SHP77 (cell line): ENCODE measurements around the gene ESPN.
"Not testable (repeated sequence)": the region's sequence is repeated elsewhere in the genome, so short reads cannot be mapped to it uniquely, and the experiment has no call there.

Source experiments
- DNase-seq, 2 experiments: peaks; one replicate each; lab custom pipeline; 2025; lab: John Stamatoyannopoulos, UW

ESPN gene

DNA sequence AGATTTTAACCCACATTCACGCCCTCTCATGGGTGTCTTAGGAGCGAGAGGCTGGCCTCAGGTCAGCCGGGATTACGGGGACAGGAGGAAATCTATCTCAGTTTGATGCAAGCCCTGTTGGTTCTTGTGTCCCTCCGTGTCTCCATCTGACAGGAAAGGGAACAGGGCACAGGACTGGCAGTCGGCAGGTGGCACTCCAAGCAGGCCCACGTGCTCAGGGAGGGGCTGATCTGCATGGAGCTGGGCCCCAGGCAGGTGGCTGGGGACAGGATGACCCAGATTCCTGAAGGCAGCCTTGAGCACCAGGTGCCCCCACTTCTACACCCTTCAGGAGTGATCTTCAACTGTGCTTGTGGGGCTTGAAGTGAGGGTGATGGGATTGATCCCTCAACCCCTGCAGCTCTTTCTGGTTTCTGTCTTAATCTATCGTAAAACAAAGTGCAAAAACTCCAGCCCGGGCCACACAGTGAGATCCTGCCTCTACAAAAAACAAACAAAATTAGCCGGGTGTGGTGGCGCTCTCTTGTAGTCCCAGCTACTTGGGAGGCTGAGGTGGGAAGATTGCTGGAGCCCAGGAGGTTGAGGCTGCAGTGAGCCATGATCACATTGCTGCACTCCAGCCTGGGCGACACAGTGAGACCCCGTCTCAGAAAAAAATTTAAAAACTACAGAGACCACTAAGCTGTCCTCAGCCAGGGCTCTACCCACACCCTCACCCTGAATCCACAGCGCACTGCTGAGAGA is 58.6 kb downstream of the ESPN start:
- DNase-seq: peak; percentile 51 to 68

DNA sequence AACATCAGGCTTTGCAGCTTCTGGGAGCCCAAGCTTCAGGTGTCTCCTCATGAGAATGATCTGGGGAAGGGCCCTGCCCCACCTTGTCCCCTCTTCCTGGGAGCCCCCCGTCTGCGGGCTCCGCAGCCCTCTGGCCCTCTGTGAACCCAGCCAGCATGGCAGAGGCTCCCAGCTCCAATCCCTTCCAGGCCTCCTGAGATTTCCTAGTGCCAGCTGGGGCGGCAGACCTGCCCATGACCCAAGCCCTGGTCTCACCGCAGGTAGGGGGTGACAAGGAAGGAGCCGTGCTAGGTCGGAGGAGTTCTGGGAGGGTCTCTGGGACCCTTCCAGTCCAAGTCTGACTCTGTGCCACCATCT is 59.2 kb downstream of the ESPN start:
- DNase-seq: no peak

DNA sequence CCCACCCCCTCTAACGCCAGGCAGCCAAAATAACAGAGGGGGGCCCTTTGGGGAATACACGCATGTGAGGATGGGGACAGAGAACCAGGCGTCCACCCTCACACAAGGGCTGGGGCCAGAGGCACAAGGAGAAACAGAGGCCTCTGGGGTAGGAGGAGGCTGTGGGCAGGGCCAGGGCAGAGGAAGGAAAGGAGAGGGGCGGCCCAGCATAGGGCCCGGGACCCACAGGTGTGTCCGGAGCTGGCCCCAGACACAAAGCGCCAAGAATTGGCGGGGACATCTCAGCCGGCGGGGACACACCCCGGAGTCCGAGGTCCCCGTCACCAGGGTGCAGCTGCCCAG is 60.2 kb downstream of the ESPN start:
- no peak for DNase-seq

DNA sequence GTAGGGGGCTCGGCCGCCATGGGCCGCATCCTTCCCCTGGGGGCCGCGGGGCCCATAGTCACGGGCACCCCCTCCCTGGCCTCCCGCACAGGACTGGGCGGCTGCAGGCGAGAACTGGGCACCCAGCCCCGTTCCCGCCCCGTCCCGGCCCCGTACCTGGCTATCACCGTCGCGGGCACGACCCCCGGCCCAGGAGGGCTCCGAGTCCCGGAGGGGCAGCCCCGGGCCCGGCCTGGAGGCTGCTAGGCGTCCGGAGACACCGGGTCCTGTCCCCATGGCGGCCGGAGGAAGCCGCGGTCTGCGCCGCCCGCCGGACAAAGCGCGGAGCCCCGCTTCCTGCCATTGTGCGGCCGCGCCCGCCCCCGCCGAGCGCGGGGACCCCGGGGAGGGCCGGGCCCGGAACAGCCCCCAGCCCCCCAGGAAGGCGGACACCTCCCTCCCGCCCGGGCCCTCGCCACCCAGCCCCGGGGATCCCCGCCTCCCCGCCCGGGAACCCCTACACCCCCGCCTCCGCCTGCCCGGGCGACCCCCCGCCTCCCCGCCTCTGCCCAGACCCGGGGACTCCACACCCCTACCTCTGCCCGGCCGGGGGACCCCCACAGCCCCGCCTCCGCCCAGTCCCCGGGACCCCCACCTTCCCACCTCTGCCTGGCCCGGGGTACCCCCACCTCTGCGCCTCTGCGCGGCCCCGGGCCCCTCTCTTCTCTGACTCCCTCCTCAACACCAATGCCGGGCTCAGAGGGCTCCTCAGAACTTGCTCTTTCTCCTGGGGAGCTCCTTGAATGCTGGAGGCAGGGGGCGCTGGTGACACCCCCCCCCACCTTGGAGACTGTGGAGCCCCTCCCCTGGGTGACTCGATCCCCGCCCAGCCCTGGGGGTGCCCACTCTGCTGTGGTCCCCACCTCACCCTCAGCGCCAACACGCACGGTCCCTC is 60.9 kb downstream of the ESPN start:
- DNase-seq: no peak

DNA sequence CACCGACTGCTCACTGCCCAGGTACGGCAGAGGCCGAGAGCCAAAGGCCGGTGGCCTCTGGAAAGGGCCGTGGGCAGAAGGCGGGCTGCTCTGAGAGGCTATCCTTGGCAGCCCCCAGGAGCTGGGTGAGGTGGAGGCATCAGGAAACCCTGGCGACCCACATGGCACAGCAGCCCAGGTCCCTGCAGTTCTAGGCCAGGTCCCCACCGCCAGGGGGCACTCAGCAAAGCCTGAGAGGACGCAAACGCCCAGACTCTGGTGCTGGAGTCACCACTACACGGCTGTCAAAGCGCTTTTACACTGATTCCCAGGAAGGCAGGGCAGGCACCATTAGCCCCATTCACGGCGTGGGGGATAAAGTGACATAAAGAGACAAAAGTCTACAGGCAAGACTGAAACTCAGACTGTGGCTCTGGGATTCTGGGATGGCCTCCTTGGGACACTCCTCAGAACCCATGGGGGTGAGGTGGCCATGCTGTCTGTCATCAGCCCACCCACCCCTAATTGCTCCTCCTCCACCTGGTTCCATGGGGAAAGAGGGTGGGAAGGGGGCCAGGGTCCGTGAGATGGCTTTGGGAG is 61.9 kb downstream of the ESPN start:
- peak; percentile 73 to 90 for DNase-seq

DNA sequence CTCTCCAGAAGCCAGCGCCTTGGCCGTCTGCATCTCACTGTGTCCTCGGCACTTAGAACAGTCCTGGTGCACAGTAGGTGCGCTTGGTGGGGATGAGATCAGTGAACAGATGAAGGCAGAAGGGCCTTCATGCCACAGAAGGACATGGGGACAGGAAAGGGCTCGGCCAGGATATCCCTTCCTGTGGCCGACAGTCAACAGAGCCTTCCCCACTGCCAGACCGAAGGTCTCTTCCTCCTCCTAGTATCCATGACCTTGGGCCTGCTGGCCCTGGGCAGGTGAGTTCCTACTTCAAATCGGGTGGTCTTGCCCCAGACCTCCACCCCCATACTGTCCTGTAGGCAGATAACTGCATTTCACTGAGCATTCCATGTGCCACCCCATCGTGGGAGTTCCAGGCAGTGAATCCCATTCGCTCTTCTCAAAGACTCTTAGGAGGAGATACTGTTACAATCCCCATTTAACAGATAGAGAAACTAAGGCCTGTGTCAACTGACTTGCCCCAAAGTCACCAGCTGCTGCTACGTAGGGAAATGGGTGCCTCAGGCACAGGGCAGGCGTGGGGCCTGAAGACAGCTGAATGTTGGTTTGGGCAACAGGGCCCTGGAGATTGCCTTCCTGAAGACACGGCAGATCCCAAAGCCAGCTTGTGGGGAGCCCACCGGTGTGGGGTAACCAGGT is 63.4 kb downstream of the ESPN start:
- DNase-seq: no peak

DNA sequence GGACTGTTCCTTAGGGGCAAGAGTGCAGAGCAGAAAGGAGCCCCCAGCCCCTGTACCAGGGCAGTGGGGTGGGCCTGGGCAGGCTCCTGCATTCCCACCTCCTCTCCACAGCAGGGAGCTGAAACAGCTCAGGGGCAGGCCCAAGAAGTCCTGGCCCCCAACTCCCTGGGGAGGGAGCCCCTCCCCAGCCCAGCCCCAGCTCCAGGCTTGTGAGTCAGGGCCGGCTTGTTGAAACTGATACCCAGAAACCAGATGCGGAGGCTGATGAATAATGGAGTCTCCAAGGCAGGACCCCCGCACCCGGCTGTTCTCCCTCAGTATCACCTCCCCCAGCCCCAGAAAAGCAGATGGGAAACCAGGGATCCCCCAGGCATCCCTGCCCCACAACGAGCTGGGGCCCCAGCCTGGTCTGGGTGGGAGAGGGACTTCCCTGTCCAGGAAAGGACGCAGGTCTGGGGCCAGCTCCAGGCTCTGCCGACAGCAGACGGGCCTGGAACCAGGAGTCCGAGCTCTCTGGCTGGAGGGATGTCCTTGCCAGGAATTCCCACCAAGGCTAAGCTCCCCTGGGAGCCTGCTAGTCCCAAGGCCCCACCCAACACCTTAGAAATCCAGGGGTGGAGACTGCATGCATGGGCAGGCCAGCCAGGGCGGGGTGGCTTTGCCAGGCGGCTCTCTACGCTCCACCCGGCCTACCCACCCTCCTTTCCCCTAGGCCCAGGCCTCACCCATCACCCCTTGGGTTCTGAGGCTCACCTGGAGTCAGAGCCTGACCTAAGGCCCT is 64.2 kb downstream of the ESPN start:
- no peak for DNase-seq

DNA sequence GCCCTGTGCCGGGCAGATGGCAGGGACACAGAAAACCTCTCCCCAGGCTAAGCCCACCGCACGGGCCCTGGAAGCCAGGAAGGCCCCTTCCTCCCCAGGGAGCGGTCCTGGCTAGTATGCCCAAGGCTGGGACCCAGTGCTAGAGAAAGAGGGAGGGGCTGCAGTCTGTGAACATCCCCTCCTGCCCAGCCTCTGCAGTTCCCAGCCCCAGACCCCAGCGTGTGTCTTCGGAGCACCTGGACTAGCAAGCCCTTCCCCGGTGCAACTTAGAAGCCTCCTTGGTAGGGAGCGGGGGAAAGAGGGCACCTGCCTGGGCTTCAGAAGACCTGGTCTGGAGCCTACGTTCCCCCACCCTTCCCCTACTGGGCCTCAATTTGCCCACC is 64.8 kb downstream of the ESPN start:
- no peak for DNase-seq

DNA sequence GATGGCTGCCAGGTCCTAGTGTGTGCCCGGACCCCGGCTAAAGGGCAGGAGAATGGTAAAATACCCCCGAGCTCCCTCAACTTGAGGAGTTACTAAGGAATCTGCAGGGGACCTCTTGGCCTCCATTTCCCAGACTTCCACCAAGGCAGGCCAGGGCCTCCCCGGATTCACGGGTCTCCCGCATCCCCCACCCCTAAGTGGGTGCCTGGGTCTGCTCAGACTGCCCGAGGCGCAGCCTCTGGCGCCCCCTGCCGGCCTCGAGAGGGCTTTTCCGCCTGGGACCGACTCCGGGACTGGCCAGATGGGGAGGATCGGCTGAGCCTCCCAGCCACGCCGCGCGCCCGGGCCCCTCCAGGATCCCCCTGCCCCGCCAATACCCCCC is 65.2 kb downstream of the ESPN start:
- DNase-seq: peak; percentile 42 to 73

DNA sequence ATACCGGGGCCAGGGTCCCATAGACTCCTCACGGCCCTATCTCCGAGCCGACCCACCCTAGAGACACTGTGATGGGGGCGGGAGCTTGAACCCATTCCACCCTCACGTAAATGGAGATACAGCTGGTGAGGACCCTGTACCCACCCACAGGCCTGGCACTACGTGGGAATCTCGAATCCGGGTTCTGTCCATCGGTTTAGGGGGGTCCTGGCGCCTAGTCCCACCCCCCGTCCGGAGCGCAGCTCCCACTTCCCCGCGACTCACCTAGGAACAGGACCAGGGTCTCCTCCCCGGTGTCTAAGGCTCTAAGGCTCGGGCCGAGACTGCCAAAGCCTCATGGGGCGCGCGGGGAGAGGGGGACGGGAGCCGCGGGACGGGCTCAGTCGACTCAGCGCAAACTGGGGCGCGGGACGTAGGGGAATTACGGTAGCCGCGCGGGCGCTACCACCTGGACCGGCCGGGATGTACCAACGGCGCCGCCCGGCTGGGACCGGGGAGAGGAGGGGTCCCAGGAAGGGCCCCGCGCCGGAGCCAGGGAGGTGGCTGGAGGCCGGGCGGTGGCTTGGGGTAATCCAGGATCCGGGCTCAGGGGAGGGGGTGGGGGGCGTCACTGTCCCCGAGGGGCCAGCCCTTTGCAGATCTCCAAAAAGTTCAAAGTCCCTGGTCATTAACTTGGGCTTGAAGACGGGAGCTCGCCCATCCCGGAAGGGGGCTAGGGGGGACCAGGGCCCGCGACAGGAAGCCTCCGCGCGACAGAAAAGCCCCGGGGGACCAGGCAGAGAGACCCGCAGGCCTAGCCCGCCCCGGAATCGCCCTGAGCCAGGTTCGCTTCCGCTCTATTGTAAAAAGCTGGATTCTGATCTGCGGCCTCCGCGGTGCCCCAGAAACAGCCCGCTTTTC is 65.9 kb downstream of the ESPN start:
- peak in 1 of 2 experiments; percentile 48 for DNase-seq

DNA sequence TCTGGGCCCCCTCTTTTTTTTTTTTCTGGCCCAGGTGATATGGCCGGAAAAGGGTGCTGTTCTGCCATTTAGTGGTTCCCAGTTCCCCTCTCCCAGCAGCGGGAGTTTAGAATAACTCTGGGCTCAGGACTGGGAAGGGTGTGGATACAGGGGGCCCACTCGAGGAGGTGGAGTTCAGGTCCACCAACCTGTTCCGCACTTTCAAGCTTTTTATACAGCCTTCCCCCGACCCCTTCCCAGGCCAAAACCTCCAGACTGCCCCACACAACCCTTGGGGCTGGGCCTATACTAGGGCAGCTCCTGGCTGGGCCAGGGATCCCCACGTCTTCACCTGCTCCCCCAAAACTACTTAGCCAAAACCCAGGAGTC is 66.5 kb downstream of the ESPN start:
- no peak for DNase-seq

DNA sequence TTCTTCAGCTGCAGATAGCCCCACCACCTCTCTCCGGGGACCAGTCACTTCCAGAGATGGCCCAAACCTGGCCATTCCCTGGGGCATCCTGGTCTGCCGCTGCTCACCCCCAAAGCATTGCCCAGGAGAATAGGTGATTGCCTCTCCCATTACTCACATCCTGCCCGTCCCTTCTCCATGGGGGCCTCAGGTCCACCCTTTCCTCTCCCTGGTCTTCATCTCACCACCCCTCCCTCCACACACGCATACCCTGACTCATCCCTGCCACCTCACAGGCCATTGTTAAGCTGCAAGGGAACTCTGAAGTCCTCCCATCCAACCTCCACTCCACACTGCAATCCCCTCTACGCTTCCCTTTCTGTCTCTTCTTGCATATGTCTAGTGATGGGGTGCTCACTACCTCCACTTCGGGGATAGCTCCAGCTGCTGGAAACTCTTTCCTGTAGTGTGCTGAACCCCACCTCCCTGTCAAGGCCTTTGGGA is 66.9 kb downstream of the ESPN start, which contains the start of gene PLEKHG5:
Gene PLEKHG5, minus strand, starts transcription at position 188 of the 483 bp plus-strand sequence. CDS start 14,096 bp downstream, outside the sequence.
- no peak for DNase-seq

DNA sequence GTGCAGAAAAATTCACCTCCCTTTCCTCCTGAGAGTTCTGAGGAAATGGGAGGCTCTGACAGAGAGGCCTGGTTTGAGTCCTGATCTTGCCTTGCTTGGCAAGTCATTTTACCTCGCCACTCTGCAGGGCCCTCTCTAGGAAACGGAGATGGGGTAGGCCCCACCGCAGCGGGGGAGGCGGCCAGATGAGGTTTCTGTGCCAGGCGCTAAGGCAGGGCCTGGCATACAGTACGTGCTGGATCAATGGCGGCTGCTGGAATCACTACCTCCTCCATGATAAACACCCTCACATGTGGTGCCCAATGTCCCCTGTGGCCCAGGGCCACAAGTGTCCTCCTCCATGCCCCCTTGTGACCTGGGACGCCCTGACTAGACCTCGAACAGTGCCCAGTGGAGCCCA is 67.4 kb downstream of the ESPN start:
- DNase-seq: no peak

DNA sequence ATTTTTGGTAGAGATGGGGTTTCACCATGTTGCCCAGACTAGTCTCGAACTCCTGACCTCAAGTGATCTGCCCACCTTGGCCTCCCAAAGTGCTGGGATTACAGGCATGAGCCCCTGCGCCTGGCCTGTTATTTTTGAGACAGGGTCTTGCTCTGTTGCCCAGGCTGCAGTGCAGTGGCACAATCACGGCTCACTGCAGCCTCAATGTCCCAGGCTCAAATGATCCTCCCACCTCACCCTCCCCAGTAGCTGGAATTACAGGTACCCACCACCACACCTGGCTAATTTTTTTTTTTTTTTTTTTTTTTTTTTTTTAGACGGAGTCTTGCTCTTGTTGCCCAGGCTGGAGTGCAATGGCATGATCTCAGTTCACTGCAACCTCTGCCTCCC is 69.3 kb downstream of the ESPN start:
- DNase-seq: not testable (repeated sequence)

DNA sequence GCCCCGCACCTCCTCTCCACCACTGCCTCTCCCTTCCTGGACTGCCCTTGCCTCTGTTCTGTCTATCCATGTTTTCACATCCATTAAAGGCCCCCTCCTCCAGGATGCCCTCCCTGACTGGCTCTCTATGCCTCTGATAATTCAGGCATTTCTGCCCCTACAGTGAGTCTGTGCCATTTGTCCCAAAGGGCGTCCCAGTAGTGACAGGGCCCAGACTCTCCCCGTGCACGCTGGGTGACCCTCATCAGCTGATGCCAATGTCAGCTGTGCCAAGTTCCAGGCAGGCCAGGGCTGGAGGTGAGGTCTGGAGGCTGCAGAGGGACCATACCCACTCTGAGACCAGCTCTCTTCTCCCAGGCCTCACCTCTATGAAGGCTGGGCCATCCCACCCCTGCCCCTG is 70.1 kb downstream of the ESPN start:
- DNase-seq: no peak

DNA sequence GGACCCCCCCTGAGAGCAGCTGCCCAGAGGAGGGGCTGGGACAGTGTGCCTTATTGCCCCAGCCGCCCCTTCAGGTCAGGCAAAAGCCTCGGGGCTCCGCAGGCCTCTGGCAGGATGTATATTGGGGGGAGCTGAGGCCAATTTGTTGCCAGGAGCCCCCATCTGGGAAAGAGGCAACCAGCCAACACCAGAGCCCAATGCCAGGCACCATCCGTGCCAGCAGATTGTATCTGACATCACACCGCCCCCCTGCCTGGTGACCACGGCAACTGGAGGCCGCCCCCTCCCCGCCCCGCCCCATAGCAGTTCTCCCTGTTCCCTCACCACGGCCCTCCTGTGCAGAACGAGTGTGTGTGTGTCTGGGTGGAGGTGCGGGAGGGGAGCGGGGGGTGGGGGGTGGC is 70.5 kb downstream of the ESPN start:
- DNase-seq: no peak

DNA sequence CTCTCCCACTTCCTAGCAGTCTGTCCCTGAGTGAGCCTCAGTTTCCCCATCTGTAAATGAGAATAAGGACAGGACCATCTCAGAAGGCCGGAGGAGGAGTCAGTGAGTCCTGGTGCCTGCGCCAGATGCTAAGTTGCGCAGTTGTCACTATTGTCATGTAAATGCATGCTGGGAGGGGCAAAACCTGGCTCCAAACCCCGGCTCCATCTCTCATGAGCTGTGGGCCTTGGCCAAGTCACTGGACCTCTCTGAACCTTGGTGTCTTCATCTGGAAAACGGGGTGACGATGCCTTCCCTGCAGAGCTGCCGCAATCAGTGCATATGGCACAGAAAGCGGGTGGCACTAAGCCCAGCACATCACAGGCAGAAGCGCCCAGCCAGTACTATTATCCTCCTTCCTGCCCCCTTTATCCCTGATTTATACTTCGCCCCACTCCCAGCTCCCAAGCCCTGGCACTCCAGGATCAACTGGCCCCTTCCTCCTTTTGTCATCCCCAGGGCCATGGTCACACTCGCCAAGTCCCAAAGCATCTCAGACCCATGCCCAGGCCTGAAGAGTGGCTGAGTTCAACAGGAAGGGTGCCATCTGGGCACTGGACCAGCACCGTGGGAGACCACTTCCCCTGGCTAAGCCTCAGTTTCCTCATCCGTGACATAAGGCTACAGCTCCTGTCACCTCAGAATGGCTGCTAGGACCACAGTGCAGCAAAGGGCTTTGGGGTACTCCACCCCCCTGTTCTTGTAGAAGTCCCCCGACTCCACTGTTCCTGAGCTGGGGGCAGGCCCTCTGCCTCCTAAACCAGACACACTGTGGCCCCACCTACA is 71.2 kb downstream of the ESPN start:
- no peak for DNase-seq

DNA sequence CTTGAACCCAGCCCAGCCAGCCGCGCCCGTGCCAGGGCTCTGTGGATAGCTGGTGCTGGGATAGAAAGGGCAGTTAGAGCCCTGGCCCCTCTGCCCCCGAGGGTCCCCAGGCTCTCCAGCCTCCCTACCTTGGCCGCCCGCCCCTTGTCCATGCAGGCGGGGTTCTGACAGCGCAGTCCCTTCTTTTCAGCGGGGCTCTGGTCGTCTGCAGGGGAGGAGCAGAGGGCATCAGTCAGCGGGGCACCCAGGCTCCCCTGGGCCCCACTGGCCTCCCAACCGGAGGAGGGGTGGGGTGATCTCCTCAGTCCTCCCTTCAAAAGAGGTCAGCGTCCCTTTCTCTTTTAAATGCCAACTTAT is 71.8 kb downstream of the ESPN start:
- no peak for DNase-seq

DNA sequence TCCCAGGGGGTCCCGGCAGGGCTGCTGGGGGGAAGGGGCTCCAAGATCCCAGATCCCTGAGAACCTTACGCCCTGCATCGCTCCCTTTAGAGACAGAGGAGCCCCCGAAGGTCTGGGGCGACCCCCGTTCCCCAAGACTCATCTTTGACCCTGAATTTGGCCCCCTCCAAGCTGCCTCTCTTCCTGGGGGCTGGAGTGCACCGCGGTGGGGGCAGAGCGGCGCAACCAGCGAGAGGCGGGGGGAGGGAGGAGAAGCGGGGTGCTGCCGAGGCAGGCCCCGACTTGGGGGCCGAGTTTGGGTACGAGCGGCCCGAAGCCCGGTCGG is 72.3 kb downstream of the ESPN start:
- no peak for DNase-seq
